GM19099 (cell line): ENCODE measurements around the gene NOTCH2.

Experiments
- POLR2A ChIP-seq: IDR thresholded peaks from 3 replicates; pipeline ENCODE4 v1.6.1; 2011; ENCODE audit warnings: low read depth; ENCODE audit not compliant: insufficient read length; ENCODE audit errors: extremely low read depth

NOTCH2 gene

DNA sequence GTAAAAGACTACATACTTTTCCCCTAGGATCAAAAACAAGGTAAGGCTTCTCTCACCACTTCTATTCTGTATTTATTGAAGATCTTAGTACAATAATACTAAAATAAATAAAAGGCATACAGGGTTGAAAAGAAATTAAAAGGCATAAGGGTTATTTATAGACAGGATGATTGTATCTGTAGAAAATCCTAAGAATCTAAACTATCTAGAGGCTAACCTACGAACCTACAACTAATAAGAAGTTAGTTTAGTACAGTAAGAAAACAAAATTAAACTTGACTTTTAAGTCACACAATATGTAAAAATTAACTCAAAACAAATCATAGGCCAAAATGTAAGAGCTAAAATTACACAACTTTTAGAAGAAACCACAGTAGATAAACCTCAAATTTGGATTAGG is 122.7 kb downstream of the NOTCH2 start:
- no peak for TF ChIP-seq POLR2A

DNA sequence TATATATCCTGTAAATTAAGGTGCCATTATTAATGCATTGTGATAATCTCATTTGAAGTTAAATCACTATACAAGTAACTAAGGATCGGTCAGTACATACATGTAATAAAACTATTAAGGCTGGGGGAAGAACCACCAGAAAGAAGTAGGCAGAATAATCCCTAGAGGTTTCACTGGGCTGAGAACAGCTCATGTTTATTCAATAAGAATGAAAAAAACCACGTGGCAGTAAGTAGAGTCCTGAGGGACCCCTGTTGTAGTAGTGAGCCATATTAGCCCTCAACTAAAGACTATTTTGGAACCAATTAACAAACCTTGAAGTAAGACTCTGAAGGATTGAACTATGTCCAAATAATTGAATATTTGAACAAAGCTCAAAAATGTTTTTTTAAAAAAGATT is 126.2 kb downstream of the NOTCH2 start:
- no peak for TF ChIP-seq POLR2A

- no peak for TF ChIP-seq POLR2A
Observed at GRCh38 chr1:119941392-119941791, 128.1 kb downstream of the NOTCH2 start.

DNA sequence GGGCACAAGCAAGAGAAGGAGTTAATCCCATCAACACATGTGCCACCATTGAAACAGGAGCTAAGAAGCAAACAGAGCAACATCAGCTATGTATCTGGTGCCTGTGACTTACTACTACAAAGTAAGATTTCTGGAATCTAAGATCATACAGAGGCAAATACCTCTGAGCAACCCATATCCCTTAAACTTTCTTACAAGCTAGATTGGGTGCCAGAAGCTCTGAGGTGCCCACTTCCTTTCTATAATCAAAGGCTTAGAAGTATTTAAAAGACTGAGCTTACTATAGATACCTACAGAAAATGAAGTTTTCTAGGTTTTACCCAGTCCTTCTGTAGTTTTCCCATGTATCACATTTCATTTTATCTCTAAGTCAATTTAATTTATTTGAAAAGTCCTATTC is 128.8 kb downstream of the NOTCH2 start:
- no peak for TF ChIP-seq POLR2A

- TF ChIP-seq POLR2A, result no peak
Observed at GRCh38 chr1:119937198-119937597, 132.3 kb downstream of the NOTCH2 start.

- TF ChIP-seq POLR2A, result no peak
Observed at GRCh38 chr1:119935915-119936314, 133.5 kb downstream of the NOTCH2 start.

DNA sequence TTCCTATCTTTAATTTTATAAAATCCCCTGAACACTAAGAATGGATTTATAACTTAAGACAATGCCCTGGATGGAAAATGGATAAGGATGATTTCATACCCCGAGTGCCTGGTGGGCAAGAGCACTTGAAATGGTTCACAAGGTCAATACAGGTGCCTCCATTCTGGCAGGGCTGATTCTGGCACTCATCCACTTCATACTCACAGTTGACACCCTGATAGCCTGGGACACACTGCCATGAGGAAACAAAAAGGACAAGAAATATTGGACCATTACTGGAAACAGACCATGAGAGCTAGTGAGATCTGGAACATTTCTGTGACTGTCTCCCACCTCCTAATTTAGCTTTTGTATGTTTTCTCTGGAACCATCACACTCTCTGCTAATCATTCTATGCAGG is 134.1 kb downstream of the NOTCH2 start:
- TF ChIP-seq POLR2A, result no peak

GRCh38 chr1:119933397-119933796 is 136.1 kb downstream of the NOTCH2 start:
- TF ChIP-seq POLR2A, result no peak

DNA sequence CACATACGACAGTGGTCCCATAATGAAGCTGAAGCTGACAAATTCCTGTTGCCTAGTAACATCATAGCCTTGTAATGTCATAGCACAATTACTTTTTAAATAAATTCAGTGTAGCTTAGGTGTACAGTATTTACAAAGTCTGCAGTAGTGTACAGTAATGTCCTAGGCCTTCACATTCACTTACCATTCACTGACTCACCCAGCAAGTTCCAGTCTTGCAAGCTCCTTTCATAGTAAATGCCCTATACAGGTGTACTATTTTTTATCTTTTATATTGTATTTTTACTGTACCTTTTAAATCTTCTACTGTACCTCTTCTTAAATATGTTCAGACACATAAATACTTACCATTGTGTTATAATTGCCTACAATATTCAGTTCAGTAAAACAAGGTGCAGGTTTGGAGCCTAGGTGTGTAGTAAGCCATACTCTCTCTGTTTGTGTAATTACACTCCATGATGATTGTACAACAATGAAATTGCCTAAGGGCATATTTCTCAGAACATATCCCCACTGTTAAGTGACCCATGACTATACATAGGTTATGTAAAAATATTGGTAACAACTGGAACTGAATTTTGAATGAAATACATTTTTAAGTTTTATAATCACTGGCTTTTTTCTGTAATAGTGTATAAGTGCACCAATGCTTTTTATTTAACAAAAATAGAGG is 139.7 kb downstream of the NOTCH2 start:
- no peak for TF ChIP-seq POLR2A

DNA sequence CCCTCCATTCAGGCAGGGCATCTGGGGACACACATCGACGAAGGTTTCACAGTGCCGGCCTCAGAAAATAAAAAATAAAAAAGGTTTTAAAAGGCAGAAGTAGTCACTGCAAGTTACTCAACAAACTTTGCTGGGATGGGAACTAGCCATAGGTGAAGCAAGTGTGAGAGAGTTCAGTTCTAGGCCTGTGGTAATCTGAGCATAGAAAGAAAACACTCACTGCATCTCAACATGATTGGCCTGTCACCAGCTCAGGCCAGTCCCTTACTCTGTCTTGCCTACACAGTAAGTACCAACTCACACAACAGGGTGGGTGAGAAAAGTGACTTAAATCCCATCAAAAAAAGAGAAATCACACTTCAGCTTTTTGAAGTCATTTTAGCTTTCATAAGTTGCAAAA is 142.9 kb downstream of the NOTCH2 start:
- no peak for TF ChIP-seq POLR2A

- TF ChIP-seq POLR2A, result no peak
Observed at GRCh38 chr1:119924948-119925898, 144.2 kb downstream of the NOTCH2 start.

- TF ChIP-seq POLR2A, result no peak
Observed at GRCh38 chr1:119920104-119920968, 149.1 kb downstream of the NOTCH2 start.

GRCh38 chr1:119919241-119919640 is 150.2 kb downstream of the NOTCH2 start:
- TF ChIP-seq POLR2A, result no peak

DNA sequence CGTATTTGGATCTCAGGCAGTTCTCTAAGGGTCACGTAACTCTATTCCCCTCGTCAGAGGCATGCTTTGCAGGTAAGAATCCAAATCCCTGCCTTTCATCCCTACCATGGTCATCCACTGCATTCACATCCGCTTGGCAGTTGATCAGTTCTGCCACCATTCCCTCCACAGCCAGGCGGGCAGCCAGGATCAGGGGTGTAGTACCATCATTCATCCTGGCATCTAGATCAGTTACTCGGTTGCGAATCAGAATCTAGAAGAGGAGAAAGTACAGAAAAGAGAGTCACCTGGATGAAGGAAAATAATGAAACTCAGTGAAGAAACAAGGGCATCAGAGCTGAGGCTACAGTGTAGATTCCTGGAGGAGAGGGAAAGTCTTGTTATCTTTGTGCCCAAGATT is 151.2 kb downstream of the NOTCH2 start:
- TF ChIP-seq POLR2A, result no peak

DNA sequence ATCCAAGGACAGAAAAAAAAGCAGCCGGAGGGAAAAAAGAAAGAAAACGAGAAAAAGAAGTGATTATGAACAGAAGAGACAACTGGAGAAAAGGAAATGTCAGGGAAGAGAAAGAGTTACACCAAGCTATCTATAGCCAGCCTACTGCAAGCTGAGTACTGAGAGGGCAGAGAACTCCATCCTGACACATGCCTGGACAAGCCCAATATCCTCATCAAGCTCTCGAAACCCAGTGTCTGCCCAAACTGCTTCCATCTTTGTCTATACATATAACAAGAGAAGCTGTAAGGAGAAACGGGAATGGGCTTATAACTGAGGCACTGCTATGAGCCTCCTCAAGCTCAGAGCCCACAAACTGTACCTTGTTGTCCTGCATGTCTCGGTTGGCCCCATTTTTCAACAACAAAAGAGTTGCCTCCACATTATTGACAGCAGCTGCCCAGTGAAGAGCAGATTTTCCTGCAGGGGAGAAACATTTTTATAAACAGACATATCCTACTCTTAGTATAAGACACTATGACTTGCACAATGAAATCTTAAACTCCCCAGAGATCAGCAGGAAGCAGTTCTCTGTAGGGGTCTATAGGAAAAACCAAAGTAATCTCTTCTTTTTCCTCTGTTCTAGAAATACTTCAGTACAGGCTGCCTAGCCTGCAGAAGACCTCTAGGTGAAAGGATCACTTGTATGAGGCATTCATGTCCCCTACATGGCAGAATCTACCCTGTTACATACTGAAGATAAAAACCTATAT is 152.0 kb downstream of the NOTCH2 start:
- TF ChIP-seq POLR2A, result no peak

- no peak for TF ChIP-seq POLR2A
Observed at GRCh38 chr1:119915517-119915916, 153.9 kb downstream of the NOTCH2 start.
